HepG2 (cell line): Measurements from ENCODE around the gene IL3RA. TPM values are rescaled to one million over a fixed set of nuclear protein-coding genes. Genes with fewer than 3 reads are reported as not detected.

ENCODE experiments used
- ATAC-seq: fragments of 200-7000 bp; cut with Tn5 transposase; 3 replicates; pipeline ENCODE4 v1.9.1; 2020; ENCODE audit warnings: mild to moderate bottlenecking, moderate library complexity
- BruUV-seq: library from RNA; stranded (reverse); fragments of 400-500 nt; replicated peaks from 2 replicates; lab custom pipeline; 2021; lab: Mats Ljungman, UMichigan
- CTCF ChIA-PET: fragments of 300-600 bp; formaldehyde crosslinking; extraction: SDS; loops from one replicate; lab custom pipeline; 2021; ENCODE audit warnings: low total read pairs, inconsistent platforms, low intra/inter-chr PET ratio; lab: Yijun Ruan, JAX
- POLR2A ChIA-PET: fragments of 350-600 bp; sonication (Branson Sonifier 250); formaldehyde crosslinking; loops from one replicate; lab custom pipeline; 2020; ENCODE audit warnings: antibody characterized with exemption, inconsistent platforms; lab: Yijun Ruan, JAX
- DNase-seq: peaks from one replicate; pipeline ENCODE4 v3.0.0-alpha.2; 2015; ENCODE audit warnings: low spot score
- FAIRE-seq: peaks from 3 replicates; lab custom pipeline; 2011; peaks lifted over from hg19 to GRCh38; lab: Jason Lieb, UNC
- H2AFZ ChIP-seq: one replicate; pipeline ENCODE4 v1.6.1; 2011; ENCODE audit warnings: low read length, inconsistent platforms
- H3K27ac ChIP-seq: fragments of 300-600 bp; 3 replicates; pipeline ENCODE4 v1.8.0; 2011; ENCODE audit warnings: mixed run types, mild to moderate bottlenecking, mixed read lengths, low read length, inconsistent platforms; ENCODE audit not compliant: insufficient read depth; ENCODE audit errors: extremely low read length
- H3K27me3 ChIP-seq, 2 experiments: fragments of 200-600 bp in 1 of 2; 2 replicates in 1 of 2; 3 replicates in 1 of 2; pipeline versions ENCODE4 v1.6.0 to v1.8.0; 2011; ENCODE audit warnings: low read length in 2 of 2, mild to moderate bottlenecking in 2 of 2, moderate library complexity in 2 of 2, inconsistent platforms in 1 of 2; ENCODE audit not compliant: insufficient read depth in 2 of 2, control insufficient read depth in 1 of 2
- H3K36me3 ChIP-seq, 2 experiments: fragments of 200-600 bp in 1 of 2; replicated peaks in 1 of 2; 2 replicates in 1 of 2; 3 replicates in 1 of 2; pipeline versions ENCODE4 v1.5.1 to v1.8.0; 2011; ENCODE audit warnings: low read length in 2 of 2, inconsistent platforms in 1 of 2; ENCODE audit not compliant: insufficient read depth in 2 of 2, control insufficient read depth in 1 of 2
- H3K4me1 ChIP-seq: 2 replicates; pipeline ENCODE4 v1.5.1; 2012; ENCODE audit warnings: low read length, inconsistent platforms; ENCODE audit not compliant: insufficient read depth
- H3K4me2 ChIP-seq: 2 replicates; pipeline ENCODE4 v1.6.0; 2011; ENCODE audit warnings: low read depth, low read length, inconsistent platforms
- H3K4me3 ChIP-seq, 3 experiments: fragments of 200-600 bp in 1 of 3; sonication (generic), shearing (Covaris generic) in 1 of 3; replicated peaks in 1 of 3; 2 replicates each; pipeline ENCODE4 v1.5.1; 2011 to 2016; ENCODE audit warnings: low read length in 3 of 3, inconsistent platforms in 2 of 3, low read depth in 2 of 3, mild to moderate bottlenecking in 2 of 3, control low read depth in 1 of 3, mixed read lengths in 1 of 3; ENCODE audit not compliant: insufficient read depth in 1 of 3
- H3K79me2 ChIP-seq: one replicate; pipeline ENCODE4 v1.6.1; 2011; ENCODE audit warnings: low read length, inconsistent platforms; ENCODE audit not compliant: insufficient read depth
- H3K9ac ChIP-seq: 2 replicates; pipeline ENCODE4 v1.6.0; 2011; ENCODE audit warnings: mild to moderate bottlenecking, low read depth, low read length, inconsistent platforms; ENCODE audit not compliant: insufficient read depth
- H3K9me3 ChIP-seq: 2 replicates; pipeline ENCODE4 v1.5.1; 2012; ENCODE audit warnings: mild to moderate bottlenecking, low read length
- H4K20me1 ChIP-seq: 2 replicates; pipeline ENCODE4 v1.6.0; 2011; ENCODE audit warnings: inconsistent platforms, mild to moderate bottlenecking, low read length, moderate library complexity; ENCODE audit not compliant: insufficient read depth
- AGO1 ChIP-seq: fragments of 200-400 bp; formaldehyde crosslinking; IDR thresholded peaks from 2 replicates; pipeline ENCODE4 v1.6.1; 2017; ENCODE audit warnings: mild to moderate bottlenecking, low read depth, low read length, moderate library complexity; ENCODE audit not compliant: poor library complexity, severe bottlenecking
- ATAD3A ChIP-seq: sonication (generic); formaldehyde crosslinking; IDR thresholded peaks from 2 replicates; pipeline ENCODE4 v1.4.0; 2020; ENCODE audit warnings: missing genetic modification reagents
- ELF3 ChIP-seq: IDR thresholded peaks from 2 replicates; pipeline ENCODE4 v1.6.1; 2016; ENCODE audit warnings: missing genetic modification reagents, missing compliant biosample characterization
- FOXO4 ChIP-seq: sonication (generic); formaldehyde crosslinking; conservative IDR thresholded peaks from 2 replicates; pipeline ENCODE4 v1.8.1; 2023; ENCODE audit warnings: missing genetic modification reagents
- GPN1 ChIP-seq: sonication (generic); formaldehyde crosslinking; IDR thresholded peaks from 2 replicates; pipeline ENCODE4 v1.5.1; 2020; ENCODE audit warnings: missing genetic modification reagents, borderline replicate concordance
- KDM2A ChIP-seq: sonication (generic); formaldehyde crosslinking; IDR thresholded peaks from 2 replicates; pipeline ENCODE4 v1.4.0; 2020; ENCODE audit warnings: low read depth, missing genetic modification reagents, borderline replicate concordance
- MEF2D ChIP-seq: sonication (generic); formaldehyde crosslinking; IDR thresholded peaks from 2 replicates; pipeline ENCODE4 v1.5.1; 2020; ENCODE audit warnings: mild to moderate bottlenecking, missing genetic modification reagents
- NONO ChIP-seq, 2 experiments: fragments of 450-650 bp in 1 of 2; sonication (generic) in 1 of 2; formaldehyde crosslinking in 1 of 2; IDR thresholded peaks in 1 of 2; conservative IDR thresholded peaks in 1 of 2; 2 replicates each; pipeline versions ENCODE4 v1.6.1 to v1.8.0; 2017 to 2022; ENCODE audit warnings: mild to moderate bottlenecking in 1 of 2, missing genetic modification reagents in 1 of 2, moderate library complexity in 1 of 2
- SAFB2 ChIP-seq: sonication (generic); formaldehyde crosslinking; IDR thresholded peaks from 2 replicates; pipeline ENCODE4 v1.5.1; 2020; ENCODE audit warnings: missing genetic modification reagents, low read depth, mild to moderate bottlenecking, borderline replicate concordance
- ZFP36L1 ChIP-seq: sonication (generic); formaldehyde crosslinking; IDR thresholded peaks from 2 replicates; pipeline ENCODE4 v1.8.0; 2022; ENCODE audit warnings: mild to moderate bottlenecking, missing genetic modification reagents, moderate library complexity
- ZNF547 ChIP-seq: sonication (generic); formaldehyde crosslinking; IDR thresholded peaks from 2 replicates; pipeline ENCODE4 v1.5.1; 2020; ENCODE audit warnings: mild to moderate bottlenecking, missing genetic modification reagents
- ZNF605 ChIP-seq: sonication (generic); formaldehyde crosslinking; IDR thresholded peaks from 2 replicates; pipeline ENCODE4 v1.8.0; 2022; ENCODE audit warnings: mild to moderate bottlenecking, missing genetic modification reagents
- ZNF670 ChIP-seq: sonication (generic); formaldehyde crosslinking; IDR thresholded peaks from 2 replicates; pipeline ENCODE4 v1.8.0; 2022; ENCODE audit warnings: mild to moderate bottlenecking, missing genetic modification reagents, borderline replicate concordance
- ZNF740 ChIP-seq: sonication (generic); formaldehyde crosslinking; IDR thresholded peaks from 2 replicates; pipeline ENCODE4 v1.4.0; 2020; ENCODE audit warnings: missing genetic modification reagents
- ZNF790 ChIP-seq: sonication (generic); formaldehyde crosslinking; IDR thresholded peaks from 2 replicates; pipeline ENCODE4 v1.8.0; 2022; ENCODE audit warnings: missing genetic modification reagents, mild to moderate bottlenecking, borderline replicate concordance
- WGBS: methylation state at CpG from one replicate; pipeline ENCODE4 v1.1.6; 2017; ENCODE audit warnings: low lambda C conversion rate; 5-methylcytosine and 5-hydroxymethylcytosine counted together
- in situ Hi-C: cut with HindIII; loops from 2 replicates; pipeline ENCODE4 v1.10.0; 2017; ENCODE audit warnings: low pct_unique_long_range_greater_than_20kb; ENCODE audit not compliant: extremely low pct_ligation_motif_present
- intact Hi-C: fragments of 100-400 bp; cut with micrococcal nuclease; formaldehyde crosslinking; loops from one replicate; pipeline ENCODE4 v1.10.0; 2022; ENCODE audit not compliant: unreplicated experiment
- polyA plus RNA-seq, 8 experiments: library from polyadenylated mRNA; depleted of rRNA in 3 of 8; stranded (reverse) in 7 of 8; unstranded in 1 of 8; fragments of >200 nt; fragmentation: Illumina TruSeq in 4 of 8; extraction: Trizol in 4 of 8; gene quantifications; 2 replicates each; pipeline versions ENCODE4 v1.2.1 to v1.2.3, GENCODE V29; 2011 to 2016; ENCODE audit warnings: low read depth in 4 of 8, missing spikeins in 1 of 8, mixed read lengths in 1 of 8; ENCODE audit not compliant: insufficient read depth in 1 of 8
- total RNA-seq, 5 experiments: library from RNA; depleted of rRNA; stranded (reverse); fragments of >200 nt; fragmentation: Illumina TruSeq; extraction: Trizol; gene quantifications; 2 replicates each; pipeline ENCODE4 v1.2.3, GENCODE V29; 2016; ENCODE audit warnings: low read depth in 1 of 5

Gene IL3RA
- total and polyA plus RNA-seq, 2 of the 13 experiments (the other 11 are each of a cell fraction or from before 2014, with no cell fraction given) = not detected

GRCh38 chrX:1420371-1420770 lies 83.8 kb downstream of the IL3RA start (continued):
- TF ChIP-seq GPN1 (CRISPR knock-in tag) (no peak), MEF2D (no peak), SAFB2 (no peak), ZFP36L1 (CRISPR knock-in tag) (no peak), NONO (IDR thresholded peaks at IDR 0.05) (no peak), NONO (CRISPR knock-in tag; conservative IDR thresholded peaks at IDR 0.05) (0 out of 2 replicates have a peak, but pooled peaks have one; percentile 21), ZNF547 (CRISPR knock-in tag) (no peak), AGO1 (peak; percentile 94), ZNF740 (CRISPR knock-in tag) (no peak), ZNF790 (CRISPR knock-in tag) (no peak), FOXO4 (CRISPR knock-in tag) (0 out of 2 replicates have a peak, but pooled peaks have one; percentile 44)

GRCh38 chrX:1421433-1422134 lies 85.0 kb downstream of the IL3RA start:
- Histone ChIP-seq H4K20me1 (peaks cover 3% of the 10 kb centered on the region; the same call in 1 of the 2 replicates), H3K4me1 (peaks cover 12% of the 10 kb centered on the region), H3K4me3 (no peak overlapping the region), H3K27ac (no peak overlapping the region), H3K27me3 (no peaks in the 10 kb centered on the region), H2AFZ (no peak overlapping the region), H3K9ac (no peak overlapping the region), H3K4me2 (no peak overlapping the region), H3K79me2 (no peaks in the 10 kb centered on the region), H3K36me3 (peaks cover 7 to 9% of the 10 kb centered on the region in 2 experiments; a peak in 4 of 5 replicates), H3K9me3 (peaks cover 16% of the 10 kb centered on the region; the same call in 1 of the 2 replicates)
- in situ Hi-C loops = no loop called here
- FAIRE-seq = no peak
- over 99% methylated on average over 18 of the region's 19 CpGs for WGBS
- intact Hi-C loops = no loop called here
- ATAC-seq = peak; percentile 7; the same call in 2 of the 3 replicates
- no peak for DNase-seq
- BruUV-seq = no TSS peak
- ChIA-PET POLR2A (no interaction called here), CTCF (no interaction called here)
- TF ChIP-seq ATAD3A (CRISPR knock-in tag) (no peak), ELF3 (no peak), ZNF670 (CRISPR knock-in tag) (no peak), KDM2A (CRISPR knock-in tag) (0 out of 2 replicates have a peak, but pooled peaks have one; percentile 16), ZNF605 (CRISPR knock-in tag) (peak; percentile 26; the same call in 1 of the 2 replicates)
